Measurements from ENCODE around the gene CARNS1.

DNA sequence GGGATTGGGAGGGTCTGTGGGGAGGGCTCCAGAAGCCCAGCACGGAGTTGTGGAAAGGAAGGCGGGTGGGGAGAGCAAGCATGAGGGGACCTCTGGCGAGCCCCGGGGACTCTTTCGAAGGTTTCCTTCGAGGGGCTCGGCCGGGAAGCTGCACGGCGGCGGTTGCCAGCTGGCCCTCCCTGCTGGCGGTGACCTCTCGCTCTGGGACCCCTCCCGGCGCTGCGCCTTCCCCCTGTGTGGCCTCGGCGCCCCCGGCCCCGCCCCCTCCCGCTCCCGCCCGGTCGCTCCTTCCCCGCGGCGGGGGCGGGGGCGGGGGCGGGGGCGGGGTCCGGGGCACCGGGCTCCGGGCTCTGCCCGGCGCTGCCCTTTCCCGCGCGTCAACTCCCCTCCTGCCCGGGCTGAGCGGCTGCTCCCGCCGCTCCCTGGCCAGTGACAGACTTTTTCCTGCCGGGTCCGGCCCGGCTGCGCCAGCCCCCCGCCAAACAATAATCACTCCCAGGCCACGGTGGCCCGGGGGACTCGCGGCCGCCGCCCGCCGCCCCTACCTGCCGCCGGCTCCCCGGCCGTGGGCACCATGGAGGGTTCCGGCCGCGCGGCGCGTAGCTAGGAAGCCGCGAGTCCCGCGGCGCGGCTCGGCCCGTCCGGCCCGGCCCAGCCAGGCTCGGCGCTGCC is 43.0 kb upstream of the CARNS1 start:
- TF ChIP-seq CTCF (IDR thresholded peaks at IDR 0.05) (no peak), POLR2A (IDR thresholded peaks at IDR 0.05) (peak in 1 of 2 donors; percentile 6)
